GM21786 (cell line): ENCODE results near the gene TRNP1.
"Not testable (repeated sequence)": the region's sequence is repeated elsewhere in the genome, so short reads cannot be mapped to it uniquely, and the experiment has no call there.

ENCODE experiments used
- ATAC-seq: cut with Tn5 transposase; IDR thresholded peaks from one replicate; pipeline ENCODE4 v1.9.1; 2021; ENCODE audit not compliant: unreplicated experiment

Gene TRNP1, protein sequence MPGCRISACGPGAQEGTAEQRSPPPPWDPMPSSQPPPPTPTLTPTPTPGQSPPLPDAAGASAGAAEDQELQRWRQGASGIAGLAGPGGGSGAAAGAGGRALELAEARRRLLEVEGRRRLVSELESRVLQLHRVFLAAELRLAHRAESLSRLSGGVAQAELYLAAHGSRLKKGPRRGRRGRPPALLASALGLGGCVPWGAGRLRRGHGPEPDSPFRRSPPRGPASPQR

DNA sequence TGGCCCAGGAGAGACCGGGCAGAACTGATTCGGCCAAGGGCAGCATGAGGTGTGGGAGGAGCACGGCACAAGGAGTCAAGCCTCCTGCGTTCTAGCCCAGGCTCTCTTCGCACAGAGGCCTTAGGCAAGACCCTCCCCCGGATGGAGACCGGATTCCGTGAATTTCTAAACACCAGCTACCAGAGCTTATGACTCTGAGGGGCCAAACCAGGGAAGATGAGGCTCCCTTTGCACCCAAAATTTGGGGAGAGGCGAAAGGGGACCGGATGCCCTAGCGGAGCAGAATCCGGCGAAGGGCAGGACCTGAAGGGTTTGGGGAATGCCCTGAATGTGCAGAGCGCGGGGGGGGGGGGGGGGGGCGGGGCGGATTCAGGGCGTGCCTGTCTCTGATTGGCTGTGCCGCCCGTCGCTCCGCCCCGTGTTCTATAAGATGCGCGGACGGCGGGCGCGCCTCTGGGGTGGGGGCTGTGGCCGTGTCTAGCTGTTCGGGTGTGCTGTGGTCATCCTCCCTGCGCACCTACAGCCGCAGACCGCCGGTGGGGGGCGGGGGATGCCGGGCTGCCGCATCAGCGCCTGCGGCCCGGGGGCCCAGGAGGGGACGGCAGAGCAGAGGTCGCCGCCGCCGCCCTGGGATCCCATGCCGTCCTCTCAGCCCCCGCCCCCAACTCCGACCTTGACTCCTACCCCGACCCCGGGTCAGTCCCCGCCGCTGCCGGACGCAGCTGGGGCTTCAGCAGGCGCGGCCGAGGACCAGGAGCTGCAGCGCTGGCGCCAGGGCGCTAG, at the start of gene TRNP1:
Gene TRNP1 (plus strand): TSS at position 456 of the 783 bp plus-strand sequence. CDS start 95 bp downstream, at position 551.
- no peak for ATAC-seq

DNA sequence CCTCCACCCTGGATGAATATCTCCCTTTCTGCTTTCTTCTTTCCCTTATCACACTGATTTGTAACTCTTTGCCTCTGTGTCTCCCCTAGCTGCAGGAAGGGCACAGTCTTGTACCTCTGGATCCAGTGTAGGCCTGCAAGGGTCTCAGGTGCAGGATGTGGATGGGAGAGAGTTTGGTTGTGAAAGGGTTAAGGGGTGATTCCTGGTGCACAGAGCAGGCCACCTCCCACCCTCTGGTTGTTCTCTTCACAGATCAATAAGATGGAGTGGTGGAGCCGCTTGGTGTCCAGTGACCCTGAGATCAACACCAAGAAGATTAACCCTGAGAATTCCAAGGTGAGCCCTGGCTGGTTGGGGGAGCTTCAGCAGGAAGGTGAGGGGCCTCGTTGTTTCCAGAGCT, 48.4 kb upstream of the TRNP1 start:
- ATAC-seq: no peak

DNA sequence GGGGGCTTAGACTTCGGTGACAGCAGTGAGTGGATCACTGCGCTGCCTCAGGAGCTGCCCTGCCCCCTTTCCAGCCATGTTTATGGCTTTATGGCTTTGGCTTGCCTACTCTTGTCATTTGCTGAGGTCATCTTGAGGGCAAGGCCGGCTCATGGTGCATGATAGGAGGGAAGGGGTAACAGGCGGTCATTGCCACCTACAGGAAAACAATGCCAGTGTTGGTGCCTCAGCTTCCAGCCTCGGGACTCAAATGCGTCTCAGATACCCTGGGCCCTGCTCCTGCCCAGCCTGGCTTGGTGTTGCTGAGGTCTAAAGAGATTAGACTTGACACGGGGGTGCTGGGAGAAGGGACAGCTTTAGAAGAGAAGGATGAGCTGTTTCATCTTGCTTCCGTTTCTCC, 47.8 kb upstream of the TRNP1 start:
- ATAC-seq: no peak

DNA sequence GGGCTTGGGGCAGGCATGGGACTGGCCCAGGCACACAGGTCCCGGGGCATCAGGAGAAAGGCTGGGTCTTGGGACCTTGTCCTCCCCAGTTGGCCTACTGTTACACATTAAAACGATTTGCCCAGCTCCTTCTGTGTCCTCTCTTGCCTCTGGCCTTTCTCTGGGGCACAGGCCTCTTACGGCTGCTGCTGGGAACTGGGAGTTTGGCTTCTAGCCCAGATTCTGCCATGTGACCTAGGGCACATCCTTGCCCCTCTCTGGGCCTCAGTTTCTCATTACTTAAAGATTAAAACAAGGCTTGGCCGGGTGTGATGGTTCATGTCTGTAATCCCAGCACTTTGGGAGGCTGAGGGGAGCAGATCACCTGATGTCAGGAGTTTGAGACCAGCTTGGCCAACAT, 47.2 kb upstream of the TRNP1 start:
- no peak for ATAC-seq

DNA sequence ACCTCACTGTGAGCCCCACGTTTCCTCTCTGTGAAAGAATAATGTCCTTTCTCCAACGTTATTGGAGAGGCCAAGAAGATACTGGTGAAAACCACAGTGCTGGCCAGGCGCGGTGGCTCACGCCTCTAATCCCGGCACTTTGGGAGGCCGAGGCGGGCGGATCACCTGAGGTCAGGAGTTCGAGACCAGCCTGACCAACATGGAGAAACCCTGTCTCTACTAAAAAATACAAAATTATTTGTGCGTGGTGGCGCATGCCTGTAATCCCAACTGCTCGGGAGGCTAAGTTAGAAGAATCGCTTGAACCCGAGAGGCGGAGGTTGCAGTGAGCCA, 44.8 kb upstream of the TRNP1 start:
- ATAC-seq: not testable (repeated sequence)

DNA sequence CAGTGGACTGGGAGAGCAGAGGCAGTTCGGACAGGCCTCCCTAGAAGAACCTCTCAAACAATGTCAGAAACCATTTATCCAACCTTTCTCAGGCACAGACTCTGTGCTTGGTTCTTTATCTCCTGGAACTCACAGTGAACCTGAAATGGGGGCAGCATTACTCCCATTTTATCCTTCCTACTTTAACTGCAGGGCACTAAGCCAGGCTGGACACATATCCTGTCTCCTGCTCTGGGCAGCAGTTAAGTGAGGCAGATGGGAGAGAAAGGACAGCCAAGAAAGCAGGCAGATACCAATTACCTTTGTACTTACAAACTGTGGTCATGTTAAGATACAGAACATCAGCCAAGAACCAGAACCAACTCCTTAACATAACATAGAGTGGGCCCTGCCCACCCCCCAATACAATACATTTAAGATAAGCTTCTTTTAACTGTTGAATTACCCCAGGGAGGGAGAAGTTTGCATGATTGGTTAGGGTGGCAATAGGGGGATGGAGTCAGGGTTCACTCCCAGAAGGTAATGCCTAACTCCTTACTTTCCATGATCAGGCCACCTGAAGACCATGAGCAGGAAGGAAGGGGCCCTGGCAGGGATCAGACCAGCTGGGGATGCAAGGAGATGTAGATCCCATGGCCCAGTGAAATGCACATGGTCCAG, 44.1 kb upstream of the TRNP1 start:
- no peak for ATAC-seq

DNA sequence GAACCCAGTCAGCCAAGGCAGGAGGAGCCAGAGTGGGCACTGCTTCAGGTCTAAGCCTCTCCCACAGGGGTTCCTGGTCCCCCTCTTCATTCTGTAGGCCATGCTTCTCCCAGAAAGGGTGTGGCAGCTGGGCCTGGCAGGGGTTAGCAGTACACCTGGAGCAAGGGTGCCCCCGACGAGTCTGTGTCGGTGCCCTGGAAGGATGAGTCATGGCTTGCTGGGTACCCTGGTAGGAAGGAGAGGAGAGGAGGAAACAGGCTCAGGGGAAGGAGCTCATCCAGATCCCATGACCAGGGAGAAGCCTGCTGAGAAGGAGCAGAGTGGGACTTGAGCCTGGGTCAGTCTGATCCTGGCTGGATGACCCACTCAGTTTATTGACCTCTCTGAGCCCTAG, 43.6 kb upstream of the TRNP1 start:
- ATAC-seq: no peak

DNA sequence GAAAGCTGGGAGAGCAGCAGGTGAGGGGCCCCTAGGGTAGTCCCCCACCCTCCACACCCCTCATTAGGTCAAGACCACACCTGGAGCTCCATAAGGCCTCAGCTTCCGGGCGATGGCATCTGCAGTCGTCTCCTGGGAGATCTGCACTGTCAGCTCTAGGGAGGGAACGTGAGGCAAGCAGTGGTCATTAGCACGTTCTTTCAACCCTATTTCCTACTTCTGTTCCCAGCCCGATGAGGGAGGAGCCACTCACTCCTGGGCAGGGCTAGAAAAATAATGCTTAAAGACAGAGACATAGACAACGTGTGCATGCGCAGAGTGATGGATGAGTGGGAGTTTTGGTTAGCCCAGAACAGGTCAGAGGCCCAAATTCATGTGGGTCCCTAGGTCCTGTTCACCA, 42.9 kb upstream of the TRNP1 start:
- ATAC-seq: no peak

DNA sequence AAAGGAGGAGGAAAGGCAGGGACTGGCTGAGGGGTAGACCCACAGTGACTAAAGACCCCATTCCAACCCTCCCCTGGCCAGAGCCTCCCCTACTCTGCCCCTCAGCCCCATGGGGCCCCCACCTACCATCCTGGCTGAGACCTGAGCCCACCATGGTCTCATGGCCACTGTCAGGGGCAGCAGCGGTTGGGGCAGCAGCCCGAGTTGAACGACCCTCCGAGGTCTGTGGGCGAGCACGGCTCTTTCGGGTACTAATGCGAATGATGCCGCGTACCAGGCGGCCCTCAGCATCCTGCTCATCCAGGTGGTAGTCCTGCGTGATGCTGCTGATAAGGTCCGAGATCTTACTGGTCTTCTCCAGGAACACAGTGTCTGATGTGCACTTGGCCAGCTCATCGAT, 42.3 kb upstream of the TRNP1 start:
- no peak for ATAC-seq

DNA sequence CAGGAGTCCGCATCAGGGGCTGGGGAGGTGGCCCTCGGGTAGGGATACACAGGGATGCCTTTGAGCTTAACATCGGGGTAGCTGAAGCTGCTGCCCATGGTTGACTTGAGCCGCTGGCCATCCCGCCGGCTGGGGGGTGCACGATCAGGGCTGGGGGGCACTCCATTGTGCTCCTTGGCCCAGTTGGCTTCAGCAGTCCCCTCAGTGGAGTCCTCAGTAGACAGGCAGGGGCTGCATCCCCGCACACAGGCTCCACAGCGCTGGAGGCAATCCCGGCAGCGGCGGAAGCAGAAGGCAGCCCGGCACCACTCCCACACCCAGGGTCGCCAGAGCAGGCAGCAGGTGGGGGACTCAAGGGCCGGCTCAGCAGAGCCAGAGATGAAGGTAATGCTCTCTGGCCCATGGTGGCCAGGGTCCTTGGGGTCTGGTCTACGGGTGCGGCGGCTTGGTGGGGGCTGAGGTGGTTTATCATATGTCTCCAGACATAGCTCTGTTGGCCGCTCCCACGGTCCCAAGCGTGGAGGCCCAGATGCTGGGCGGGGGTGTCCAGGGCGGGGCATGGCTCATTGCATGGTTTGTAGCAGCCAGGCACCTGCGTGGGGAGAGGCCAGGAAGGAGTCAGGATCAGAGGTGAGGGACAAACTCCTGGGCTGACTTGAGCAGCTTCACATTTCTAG, 41.5 kb upstream of the TRNP1 start:
- no peak for ATAC-seq

DNA sequence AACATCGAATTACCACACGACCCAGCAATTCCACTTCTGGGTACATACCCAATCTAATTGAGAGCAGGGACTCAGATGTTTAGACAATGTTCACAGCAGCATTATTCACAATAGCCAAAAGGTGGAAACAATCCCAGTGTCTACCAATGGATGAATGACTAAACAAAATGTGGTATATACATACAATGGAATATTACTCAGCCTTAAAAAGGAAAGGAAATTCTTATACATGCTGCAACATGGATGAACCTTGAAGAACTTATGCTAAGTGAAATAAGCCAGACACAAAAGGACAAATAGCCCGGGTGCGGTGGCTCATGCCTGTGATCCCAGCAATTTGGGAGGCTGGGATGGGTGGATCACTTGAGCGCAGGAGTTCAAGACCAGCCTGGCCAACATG, 40.1 kb upstream of the TRNP1 start:
- ATAC-seq: no peak

DNA sequence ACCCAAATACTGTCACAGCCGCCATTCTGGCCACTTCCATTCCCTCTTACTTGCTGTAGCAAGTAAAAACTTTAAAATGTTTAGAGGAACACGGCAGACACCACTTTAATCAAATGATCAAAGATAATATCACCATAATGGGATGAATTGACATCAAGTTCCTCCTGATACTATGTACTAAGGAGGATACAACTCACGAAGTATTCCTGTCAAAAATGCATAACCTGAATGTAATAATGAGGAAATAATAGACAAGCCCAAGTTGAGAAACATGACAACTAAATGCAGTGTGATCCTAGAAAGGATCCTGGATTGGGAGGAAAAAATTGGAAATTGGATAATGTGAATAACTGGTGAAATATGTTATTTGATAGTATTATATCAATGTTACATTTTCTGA, 37.2 kb upstream of the TRNP1 start:
- ATAC-seq: no peak

DNA sequence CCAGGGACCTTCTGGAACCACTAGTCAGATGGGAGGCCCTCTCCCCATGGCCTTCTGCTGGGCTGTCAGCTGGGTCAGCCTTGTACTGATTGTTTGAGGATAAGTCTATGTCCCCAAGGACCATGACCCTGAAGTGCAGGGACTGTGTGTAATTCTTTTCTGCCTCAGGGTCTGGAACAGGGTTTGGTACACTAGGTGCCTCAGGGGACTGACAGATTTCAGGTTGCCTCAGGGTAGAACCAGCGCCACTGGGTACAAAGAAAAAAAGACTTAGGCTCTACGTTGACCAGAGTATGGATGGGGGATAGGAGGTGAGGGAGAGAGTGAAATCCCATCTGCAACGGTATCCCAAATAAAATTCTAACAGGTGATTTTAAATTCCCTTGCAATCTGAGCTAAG, 36.2 kb upstream of the TRNP1 start:
- no peak for ATAC-seq

DNA sequence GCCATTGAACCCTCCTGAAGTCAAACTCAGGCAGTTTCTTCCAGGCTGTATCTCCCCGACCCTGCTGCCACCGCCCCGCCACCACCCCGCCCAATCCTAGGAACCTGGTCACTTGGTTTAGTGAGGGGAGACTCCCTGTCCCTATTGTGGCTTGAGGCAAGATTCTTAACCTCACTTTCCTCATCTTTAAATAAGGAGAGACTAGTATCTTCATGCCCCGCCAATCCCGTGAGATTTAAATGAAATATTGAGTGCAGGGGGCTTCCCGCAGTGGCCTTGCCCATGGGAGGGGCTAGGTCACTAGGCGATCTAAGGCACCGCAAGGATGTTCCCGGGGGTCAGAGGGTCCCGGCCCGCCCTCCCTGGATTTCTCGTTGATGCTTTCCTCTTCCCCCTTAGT, 34.2 kb upstream of the TRNP1 start:
- ATAC-seq: no peak

DNA sequence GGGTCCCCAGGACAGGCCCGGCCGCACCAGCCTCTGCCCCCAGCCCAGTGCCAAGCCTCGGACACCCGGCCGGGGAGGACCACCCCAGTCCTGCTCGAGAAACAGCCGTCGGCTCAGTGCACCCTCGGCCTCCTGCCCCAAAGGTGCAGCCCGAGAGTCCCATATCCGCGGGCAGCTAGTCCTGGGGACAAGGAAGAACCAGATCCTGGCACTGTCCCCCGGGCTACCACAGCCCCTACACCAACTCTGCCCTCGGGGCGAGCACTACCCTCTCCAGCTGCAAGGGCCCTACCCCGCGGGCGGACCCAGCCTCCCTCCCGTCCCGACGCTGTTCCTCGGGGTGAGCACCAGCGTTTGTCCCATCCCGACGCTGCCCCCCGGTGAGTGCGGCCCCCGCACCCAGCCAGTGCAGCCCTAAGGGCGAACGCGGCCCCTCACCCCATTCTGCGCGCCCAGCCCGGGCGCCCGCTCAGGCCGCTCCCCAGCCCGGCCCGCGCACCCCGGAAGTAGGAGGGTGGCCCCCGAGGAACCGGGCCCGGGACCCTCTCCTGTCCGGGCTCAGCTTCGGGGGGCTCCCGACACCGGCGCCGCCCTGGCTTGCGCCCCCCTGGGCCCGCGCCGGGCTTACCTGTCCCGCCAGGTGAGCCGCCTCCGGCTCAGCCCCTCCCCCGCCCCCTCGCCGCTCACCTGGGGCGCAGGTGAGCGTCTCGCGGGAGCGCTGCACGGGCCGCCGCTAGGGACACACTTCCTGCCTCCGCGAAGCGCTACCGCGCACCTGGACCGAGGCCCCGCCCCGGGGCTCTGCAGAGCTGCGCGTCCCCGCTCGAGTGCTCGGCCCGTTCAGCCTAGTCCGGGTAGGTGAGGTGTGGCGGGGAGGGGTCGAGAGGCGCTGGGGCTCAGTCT, 33.5 kb upstream of the TRNP1 start, which contains the start of gene KDF1:
Gene KDF1 (minus strand): TSS at position 747 of the 903 bp plus-strand sequence. CDS start 8,088 bp downstream, outside the sequence.
- ATAC-seq: no peak

DNA sequence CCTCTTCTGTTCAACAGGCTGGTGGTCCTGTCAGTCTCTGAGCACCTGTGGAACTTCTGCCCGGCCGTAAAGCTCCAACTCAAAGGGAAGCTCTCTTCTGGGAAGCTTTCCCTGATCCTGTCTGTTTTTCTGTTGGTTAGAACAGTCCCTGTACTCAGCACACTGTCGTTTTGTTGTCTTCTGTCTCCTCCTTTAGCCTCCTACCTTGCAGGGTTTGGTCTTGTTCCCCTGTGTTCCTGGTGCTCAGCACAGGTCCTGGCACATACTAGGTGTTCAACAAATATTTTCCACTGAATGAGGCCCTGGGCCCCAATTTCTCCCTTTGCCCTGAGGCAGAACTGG, 32.9 kb upstream of the TRNP1 start:
- ATAC-seq: no peak

DNA sequence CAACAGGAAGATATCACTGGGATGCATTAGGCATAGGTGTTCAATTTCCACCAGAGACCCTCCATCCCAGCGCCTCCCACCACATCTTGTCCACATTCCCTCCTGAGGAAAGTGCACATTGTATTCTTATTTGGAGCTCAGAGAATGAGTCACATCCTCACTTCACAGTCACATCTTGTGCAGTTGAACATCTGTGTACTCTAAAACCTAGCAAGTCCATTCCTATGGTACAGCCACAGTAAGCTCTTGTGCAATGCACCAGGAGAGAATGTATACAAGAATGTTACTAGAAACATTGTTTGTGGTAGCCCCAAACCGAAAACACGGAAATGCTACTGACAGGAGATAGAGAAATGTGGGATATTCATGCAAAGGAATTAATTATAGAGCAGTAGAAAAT, 31.7 kb upstream of the TRNP1 start:
- ATAC-seq: no peak

DNA sequence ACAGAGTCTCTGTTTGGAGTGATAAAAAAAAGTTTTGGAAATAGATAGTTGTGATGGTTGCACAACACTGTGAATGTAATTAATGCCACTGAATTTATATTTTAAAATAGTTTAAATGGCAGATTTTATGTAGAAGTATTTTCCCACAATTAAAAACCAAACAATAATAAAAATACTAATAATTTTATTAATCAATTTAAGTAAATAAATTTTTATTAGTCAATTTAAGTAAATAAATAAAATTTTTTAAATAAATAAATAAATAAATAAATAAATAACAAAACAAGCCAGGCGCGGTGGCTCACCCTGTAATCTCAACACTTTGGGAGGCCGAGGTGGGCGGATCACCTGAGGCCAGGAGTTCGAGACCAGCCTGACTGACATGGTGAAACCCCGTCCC, 28.3 kb upstream of the TRNP1 start:
- ATAC-seq: no peak

DNA sequence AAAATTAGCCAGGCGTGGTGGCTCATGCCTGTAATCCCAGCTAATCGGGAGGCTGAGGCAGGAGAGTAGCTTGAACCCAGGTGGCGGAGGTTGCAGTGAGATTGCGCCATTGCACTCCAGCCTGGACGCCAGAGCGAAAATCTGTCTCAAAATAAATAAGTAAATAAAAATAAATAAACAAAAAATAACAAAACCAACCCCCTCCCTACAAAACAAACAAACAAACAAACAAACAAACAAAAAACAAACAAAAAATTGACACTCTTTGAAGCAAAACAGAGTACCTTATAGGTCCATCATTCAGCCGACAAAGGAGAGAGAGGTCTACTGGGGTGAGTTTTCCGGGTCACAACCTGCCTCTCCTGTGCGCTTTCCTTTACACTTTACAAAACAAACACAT, 27.9 kb upstream of the TRNP1 start:
- ATAC-seq: no peak

DNA sequence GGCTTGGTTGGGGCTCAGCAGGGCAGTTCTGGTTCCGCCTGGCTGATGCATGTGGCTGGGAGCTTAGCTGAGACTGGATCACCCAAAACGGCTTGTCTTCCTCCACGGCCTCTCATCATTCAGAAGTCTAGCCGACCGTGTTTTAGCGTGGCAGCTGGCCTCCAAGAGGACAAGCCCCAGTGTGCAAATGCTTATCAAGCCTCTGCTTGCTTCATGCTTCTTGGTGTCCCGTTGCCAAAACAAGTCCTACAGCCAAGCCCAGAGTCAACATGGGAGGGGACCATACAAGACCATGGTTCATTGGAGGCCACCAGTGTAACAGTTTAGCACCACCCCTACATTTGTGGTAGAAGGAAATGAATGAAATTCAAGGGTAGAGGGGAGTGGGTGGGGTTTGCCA, 22.7 kb upstream of the TRNP1 start:
- ATAC-seq: no peak

DNA sequence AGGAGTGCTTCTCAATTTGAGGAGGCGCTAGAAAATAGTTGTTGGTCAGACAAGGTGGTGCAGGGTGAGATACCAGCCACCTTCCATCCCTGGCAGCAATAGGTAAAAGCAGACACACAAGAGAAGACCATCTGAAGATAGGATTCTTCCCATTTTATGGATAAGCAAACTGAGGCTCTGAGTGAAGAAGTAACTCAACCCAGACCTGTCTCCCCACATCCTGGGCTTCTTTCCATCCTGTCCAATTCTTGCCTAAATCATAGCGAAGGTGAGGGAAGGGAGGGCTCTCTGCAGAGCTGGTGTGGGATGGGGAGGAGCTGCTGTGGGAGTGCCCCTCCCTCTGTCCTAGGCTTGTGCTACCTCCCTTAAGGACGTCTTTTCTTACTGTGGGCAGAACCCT, 21.9 kb upstream of the TRNP1 start:
- no peak for ATAC-seq
